Measurements from ENCODE around the gene SLC49A4.

The SLC49A4 gene

DNA sequence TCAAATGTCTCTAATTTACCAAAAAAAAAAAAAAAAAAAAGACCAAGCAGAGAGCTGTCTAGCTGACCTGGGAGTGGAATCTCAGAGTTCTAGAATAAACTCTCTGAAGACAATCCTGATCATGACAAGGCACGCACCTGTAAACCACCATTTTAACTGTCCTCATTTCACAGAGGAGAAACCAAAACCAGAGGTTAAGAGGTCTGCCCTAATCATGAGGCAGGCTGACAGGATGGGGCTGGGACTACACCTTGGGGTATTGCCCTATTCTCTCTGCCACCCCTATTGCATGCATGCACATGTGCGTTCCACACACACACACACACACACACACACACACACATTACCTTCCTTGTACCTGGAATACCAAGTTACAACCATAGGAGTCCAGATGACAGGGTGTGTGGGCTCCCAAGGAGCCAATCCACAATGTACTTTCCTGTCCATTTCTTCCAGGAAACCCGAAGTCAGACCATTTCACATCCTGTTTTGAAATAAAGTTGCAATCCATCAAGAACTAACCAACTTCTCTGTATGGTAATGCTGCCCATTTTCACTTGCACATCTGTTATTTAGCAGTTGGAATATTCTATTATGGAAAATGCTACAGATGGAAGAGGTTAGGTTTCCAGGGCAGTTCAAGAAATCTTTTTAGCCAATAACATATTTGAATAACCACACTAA is 35.9 kb upstream of the SLC49A4 start:
- DNase-seq (ENCODE audit: low read depth) = peak; percentile 59
- no peak overlapping the region for H3K4me3 ChIP-seq (ENCODE audit: control insufficient read depth, low read depth, low read length)
- TF ChIP-seq, protein P1, sequence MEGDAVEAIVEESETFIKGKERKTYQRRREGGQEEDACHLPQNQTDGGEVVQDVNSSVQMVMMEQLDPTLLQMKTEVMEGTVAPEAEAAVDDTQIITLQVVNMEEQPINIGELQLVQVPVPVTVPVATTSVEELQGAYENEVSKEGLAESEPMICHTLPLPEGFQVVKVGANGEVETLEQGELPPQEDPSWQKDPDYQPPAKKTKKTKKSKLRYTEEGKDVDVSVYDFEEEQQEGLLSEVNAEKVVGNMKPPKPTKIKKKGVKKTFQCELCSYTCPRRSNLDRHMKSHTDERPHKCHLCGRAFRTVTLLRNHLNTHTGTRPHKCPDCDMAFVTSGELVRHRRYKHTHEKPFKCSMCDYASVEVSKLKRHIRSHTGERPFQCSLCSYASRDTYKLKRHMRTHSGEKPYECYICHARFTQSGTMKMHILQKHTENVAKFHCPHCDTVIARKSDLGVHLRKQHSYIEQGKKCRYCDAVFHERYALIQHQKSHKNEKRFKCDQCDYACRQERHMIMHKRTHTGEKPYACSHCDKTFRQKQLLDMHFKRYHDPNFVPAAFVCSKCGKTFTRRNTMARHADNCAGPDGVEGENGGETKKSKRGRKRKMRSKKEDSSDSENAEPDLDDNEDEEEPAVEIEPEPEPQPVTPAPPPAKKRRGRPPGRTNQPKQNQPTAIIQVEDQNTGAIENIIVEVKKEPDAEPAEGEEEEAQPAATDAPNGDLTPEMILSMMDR (conservative IDR thresholded peaks at IDR 0.05; ENCODE audit: control insufficient read depth, insufficient read depth, low read depth, low read length) = no peak

DNA sequence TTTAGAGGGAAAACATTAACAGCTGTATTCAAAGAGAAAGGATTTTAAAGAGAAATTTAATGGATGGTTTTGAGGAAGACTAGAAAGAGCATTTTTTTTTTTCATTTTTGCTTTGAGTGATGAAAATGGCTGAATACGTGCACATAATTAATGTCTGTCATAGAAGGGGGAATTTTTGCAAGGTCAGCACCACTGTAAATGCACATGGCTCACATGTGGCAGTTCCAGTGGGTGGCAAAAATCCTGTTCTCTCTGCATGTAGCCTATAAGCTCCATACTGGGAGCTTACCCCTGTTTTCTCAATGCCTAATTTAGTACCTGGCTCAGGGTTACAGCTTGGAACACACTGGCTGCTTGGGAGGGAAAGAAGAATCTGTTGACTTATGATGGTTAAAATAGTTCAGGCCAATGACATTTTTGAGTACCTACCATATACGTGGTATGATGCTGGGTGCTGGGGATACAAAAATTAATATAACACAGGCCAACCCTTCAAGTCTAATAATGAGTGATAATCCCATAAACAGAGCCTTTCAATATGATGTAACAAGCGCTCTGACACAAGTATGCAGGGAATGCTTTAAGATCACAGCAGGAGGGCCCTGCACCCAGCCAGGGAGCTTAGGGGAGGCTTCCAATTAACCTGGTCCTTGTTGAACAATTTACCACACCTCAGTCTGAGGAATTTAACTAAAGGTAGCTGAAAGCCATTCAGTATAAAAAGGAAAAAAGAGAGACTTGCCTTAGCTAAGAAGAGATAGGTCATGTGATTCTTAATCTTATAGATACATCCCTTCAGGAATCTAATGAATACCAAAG is 34.2 kb upstream of the SLC49A4 start:
- TF ChIP-seq, protein P1 (conservative IDR thresholded peaks at IDR 0.05; ENCODE audit: control insufficient read depth, insufficient read depth, low read depth, low read length) = no peak
- DNase-seq (ENCODE audit: low read depth) = no peak
- no peak overlapping the region for H3K4me3 ChIP-seq (ENCODE audit: control insufficient read depth, low read depth, low read length)

DNA sequence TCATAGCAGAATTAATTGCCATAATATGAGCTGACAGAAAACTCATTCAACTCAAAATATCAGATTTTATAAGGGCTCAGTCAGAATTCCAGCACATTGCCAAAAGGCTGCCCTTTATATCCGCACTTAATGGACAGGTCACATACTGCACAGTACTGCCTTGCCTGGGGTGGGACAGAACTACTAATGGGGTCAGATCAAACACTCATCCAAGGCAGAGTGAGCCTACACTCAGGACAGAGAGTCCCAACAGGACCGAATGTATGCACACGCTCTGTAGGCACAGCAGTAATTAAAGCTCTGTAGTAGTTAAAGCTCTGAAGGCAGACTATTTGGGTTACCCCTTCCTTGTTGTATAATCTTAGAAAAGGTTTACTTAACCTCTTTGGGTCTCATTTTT is 28.4 kb upstream of the SLC49A4 start:
- TF ChIP-seq, protein P1 (conservative IDR thresholded peaks at IDR 0.05; ENCODE audit: control insufficient read depth, insufficient read depth, low read depth, low read length) = no peak
- H3K4me3 ChIP-seq (ENCODE audit: control insufficient read depth, low read depth, low read length) = no peak overlapping the region
- DNase-seq (ENCODE audit: low read depth) = no peak

DNA sequence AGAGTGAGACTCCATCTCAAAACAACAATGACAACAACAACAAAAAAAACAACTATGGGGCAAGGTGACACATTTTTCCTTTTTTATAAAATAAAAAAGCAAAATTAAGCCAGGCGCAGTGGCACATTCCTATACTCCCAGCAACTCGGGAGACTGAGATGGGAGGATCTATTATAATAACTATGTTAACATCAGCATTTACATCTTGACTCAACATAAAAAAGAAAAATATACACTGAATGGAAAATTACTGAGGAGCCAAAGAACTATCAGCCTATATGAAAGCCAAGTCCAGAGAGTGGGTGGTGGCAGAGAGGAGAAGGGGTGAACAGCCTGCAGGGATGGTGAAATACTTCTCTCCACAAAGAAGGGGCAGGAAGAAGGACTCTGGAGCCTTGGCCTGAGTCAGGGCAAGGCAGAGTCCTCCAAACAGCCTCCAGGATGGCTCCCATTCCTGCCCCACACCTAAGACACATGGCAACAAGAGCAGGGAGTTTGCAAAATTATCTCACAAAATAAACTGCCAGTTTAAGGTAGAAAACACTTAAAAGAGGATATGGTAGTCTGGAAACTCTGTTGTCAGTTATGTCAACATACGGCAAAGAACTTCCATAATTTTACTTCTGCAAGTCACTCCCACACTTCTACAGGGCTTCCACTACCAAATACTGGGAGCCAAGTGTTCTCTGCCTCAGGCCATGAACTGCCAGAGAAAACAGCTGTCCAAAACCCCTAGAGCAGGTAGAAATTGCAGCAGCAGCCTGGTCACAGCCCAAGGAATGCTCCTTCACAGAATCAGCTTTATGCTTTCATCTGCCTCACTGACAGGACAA is 27.1 kb upstream of the SLC49A4 start:
- TF ChIP-seq, protein P1 (conservative IDR thresholded peaks at IDR 0.05; ENCODE audit: control insufficient read depth, insufficient read depth, low read depth, low read length) = no peak
- no peak overlapping the region for H3K4me3 ChIP-seq (ENCODE audit: control insufficient read depth, low read depth, low read length)
- no peak for DNase-seq (ENCODE audit: low read depth)

DNA sequence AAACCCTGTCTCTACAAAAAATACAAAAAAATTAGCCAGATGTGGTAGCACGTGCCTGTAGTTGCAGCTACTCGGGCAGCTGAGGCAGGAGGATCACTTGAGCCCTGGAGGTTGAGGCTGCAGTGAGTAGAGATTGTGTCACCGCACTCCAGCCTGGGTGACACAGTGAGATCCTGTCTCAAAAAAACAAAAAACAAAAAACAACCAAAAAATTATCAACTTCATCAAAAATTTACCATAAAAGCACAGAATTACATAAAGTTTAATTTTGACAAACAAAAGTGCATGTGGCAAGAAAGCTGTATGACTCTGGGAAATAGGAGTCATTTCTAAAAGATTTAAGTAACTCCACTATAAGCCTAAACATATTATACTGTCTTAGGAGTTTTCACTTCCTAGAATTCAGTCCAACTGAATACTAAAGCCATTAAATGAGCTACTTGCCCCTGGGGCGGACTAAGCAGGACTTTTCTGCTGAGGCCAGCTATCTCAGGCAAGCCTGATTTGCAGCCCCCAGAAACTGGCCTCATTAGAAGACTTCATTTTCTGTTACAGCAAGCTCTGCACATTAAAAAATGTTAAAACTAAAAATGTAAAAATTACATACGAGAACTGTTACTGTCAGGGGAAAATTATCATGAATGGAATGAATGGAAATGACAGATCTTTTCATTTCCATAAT is 24.2 kb upstream of the SLC49A4 start:
- DNase-seq (ENCODE audit: low read depth) = no peak
- TF ChIP-seq, protein P1 (conservative IDR thresholded peaks at IDR 0.05; ENCODE audit: control insufficient read depth, insufficient read depth, low read depth, low read length) = no peak
- no peak overlapping the region for H3K4me3 ChIP-seq (ENCODE audit: control insufficient read depth, low read depth, low read length)

DNA sequence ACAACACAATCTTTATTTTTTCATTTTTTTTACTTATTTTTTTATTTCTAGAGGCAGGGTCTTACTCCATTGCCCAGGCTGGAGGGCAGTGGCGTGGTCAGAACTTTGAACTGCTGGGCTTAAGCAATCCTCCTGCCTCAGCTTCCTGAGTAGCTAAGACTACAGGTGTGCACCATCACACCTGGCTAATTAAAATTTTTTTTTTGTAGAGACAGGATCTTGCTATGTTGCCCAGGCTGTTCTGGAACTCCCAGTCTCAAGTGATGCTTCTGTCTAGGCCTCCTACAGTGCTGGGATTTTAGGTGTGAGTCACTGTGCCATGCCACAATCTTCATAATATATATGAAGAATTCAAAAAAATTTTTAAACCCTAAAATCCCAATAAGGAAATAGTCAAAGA is 22.0 kb upstream of the SLC49A4 start:
- H3K4me3 ChIP-seq (ENCODE audit: control insufficient read depth, low read depth, low read length) = no peak overlapping the region
- TF ChIP-seq, protein P1 (conservative IDR thresholded peaks at IDR 0.05; ENCODE audit: control insufficient read depth, insufficient read depth, low read depth, low read length) = no peak
- no peak for DNase-seq (ENCODE audit: low read depth)

Data from fibroblast of mammary gland (primary cell).